K562 (cell line): ENCODE data around the gene CFAP410.

ENCODE experiments used
- RAD21 ChIP-seq, 2 experiments: fragments of 250-450 bp in 1 of 2; fragments of 450-650 bp in 1 of 2; sonication (Bioruptor Pico) in 1 of 2; formaldehyde crosslinking in 1 of 2; IDR thresholded peaks in 1 of 2; conservative IDR thresholded peaks in 1 of 2; 2 replicates each; pipeline versions ENCODE4 v1.4.0 to v1.8.0; 2020 to 2022; ENCODE audit warnings: mild to moderate bottlenecking in 2 of 2, moderate library complexity in 1 of 2
- SMARCB1 ChIP-seq: IDR thresholded peaks from 2 replicates; pipeline ENCODE4 v1.6.1; 2011; ENCODE audit warnings: improper control_type of control experiment, low read depth; ENCODE audit not compliant: insufficient read length
- SP1 ChIP-seq: sonication (generic); formaldehyde crosslinking; IDR thresholded peaks from 2 replicates; pipeline ENCODE4 v1.8.1; 2022; ENCODE audit warnings: mild to moderate bottlenecking, missing genetic modification reagents

- TF ChIP-seq RAD21 (CRISPR knock-in tag; conservative IDR thresholded peaks at IDR 0.05 in 1 of 2, IDR thresholded peaks at IDR 0.05 in 1 of 2): no peak
- no peak for TF ChIP-seq SMARCB1
- TF ChIP-seq SP1 (CRISPR knock-in tag): no peak
These were observed 21.0 kb upstream of the CFAP410 start for GRCh38 chr21:44360159-44360558.
